ENCODE measurements around the gene DDAH1.

DNA sequence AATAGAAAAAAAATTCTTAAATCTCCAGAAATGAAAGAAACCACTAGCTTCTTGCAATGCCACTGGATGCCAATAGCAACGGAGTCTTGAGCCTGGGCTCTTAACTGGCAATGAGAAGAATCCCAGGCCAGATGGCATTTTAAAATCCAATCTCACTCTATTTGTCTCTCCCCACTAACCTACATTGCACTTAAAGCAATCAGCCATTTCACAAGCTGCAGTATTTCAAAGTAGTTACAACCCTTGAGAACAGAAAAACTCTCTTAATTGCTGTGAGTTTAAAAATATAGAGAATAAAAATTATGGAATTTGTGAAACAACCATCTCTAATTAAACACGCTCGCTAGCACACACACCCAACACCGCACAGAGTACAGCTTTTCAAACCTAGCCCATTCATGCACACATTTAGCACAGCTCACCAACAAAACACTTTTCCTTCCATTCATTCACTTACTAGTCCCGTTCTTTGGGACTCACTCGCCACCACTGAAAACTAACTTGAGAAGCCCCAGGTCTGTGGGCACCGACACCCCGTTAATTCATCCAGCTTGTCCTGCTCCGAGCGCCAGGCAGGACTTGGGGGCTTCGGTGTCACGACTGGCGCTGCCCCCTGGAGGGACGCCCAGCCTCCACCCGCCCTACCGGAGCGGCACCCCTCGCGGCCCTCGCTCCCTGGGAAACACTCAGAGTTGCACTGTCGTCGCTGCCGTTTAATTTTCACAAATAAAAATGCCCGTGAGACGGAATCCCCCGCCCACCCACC, 1.0 kb downstream of the DDAH1 start:
- no peak for TF ChIP-seq EZH2phosphoT487 (conservative IDR thresholded peaks at IDR 0.05; ENCODE audit: low read length)
- TF ChIP-seq, protein P1, sequence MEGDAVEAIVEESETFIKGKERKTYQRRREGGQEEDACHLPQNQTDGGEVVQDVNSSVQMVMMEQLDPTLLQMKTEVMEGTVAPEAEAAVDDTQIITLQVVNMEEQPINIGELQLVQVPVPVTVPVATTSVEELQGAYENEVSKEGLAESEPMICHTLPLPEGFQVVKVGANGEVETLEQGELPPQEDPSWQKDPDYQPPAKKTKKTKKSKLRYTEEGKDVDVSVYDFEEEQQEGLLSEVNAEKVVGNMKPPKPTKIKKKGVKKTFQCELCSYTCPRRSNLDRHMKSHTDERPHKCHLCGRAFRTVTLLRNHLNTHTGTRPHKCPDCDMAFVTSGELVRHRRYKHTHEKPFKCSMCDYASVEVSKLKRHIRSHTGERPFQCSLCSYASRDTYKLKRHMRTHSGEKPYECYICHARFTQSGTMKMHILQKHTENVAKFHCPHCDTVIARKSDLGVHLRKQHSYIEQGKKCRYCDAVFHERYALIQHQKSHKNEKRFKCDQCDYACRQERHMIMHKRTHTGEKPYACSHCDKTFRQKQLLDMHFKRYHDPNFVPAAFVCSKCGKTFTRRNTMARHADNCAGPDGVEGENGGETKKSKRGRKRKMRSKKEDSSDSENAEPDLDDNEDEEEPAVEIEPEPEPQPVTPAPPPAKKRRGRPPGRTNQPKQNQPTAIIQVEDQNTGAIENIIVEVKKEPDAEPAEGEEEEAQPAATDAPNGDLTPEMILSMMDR (IDR thresholded peaks at IDR 0.05; ENCODE audit: insufficient read depth, low read length, poor library complexity, severe bottlenecking) = no peak

All from SU-DHL-6 (cell line).